CD4-positive, alpha-beta T cell (primary cell): ENCODE results near the gene SLC27A1. TPM values are rescaled to one million over a fixed set of nuclear protein-coding genes. Genes with fewer than 3 reads are reported as not detected.

Experiments
- ATAC-seq: fragments of 200-7000 bp; cut with Tn5 transposase; one replicate; pipeline ENCODE4 v1.10.0; 2022; ENCODE audit warnings: mild to moderate bottlenecking; ENCODE audit not compliant: poor library complexity
- CTCF ChIA-PET: fragments of 350-600 bp; sonication (Branson Sonifier 250); formaldehyde crosslinking; loops from one replicate; lab custom pipeline; 2021; ENCODE audit warnings: antibody characterized with exemption, inconsistent platforms; lab: Charles Lee
- POLR2A ChIA-PET: fragments of 350-600 bp; sonication (Branson Sonifier 250); formaldehyde crosslinking; loops from one replicate; lab custom pipeline; 2021; ENCODE audit warnings: antibody characterized with exemption, inconsistent platforms; lab: Charles Lee
- DNase-seq, 14 experiments: peaks; one replicate each; pipeline ENCODE4 v3.0.0-alpha.2; 2013 to 2020; ENCODE audit warnings: mixed read lengths in 2 of 14
- H3K27ac ChIP-seq, 2 donors: one replicate each; pipeline versions ENCODE4 v1.5.1 to v1.7.0; 2013; ENCODE audit warnings: low read length in 2 of 2, low read depth in 1 of 2, mild to moderate bottlenecking in 1 of 2
- H3K27me3 ChIP-seq, 2 experiments: 1 replicate in 1 of 2; 2 replicates in 1 of 2; pipeline versions ENCODE4 v1.6.1 to v1.7.0; 2013; ENCODE audit warnings: low read length in 2 of 2, control low read depth in 1 of 2, mild to moderate bottlenecking in 1 of 2, moderate library complexity in 1 of 2; ENCODE audit not compliant: insufficient read depth in 2 of 2, control insufficient read depth in 1 of 2
- H3K36me3 ChIP-seq: one replicate; pipeline ENCODE4 v1.6.1; 2013; ENCODE audit warnings: low read length, control low read depth; ENCODE audit not compliant: insufficient read depth
- H3K4me1 ChIP-seq: one replicate; pipeline ENCODE4 v1.6.1; 2013; ENCODE audit warnings: low read length, control low read depth; ENCODE audit not compliant: insufficient read depth
- H3K4me3 ChIP-seq: one replicate; pipeline ENCODE4 v1.5.1; 2013; ENCODE audit warnings: mild to moderate bottlenecking, low read length, moderate library complexity
- H3K9me3 ChIP-seq, 2 experiments: 1 replicate in 1 of 2; 2 replicates in 1 of 2; pipeline versions ENCODE4 v1.6.1 to v1.7.0; 2013; ENCODE audit warnings: low read length in 2 of 2, mild to moderate bottlenecking in 2 of 2, control low read depth in 1 of 2, moderate library complexity in 1 of 2; ENCODE audit not compliant: control insufficient read depth in 1 of 2, insufficient read depth in 1 of 2
- H3K27ac Mint-ChIP-seq: one replicate; pipeline ENCODE4 v1.8.0; 2020; ENCODE audit warnings: mixed read lengths
- H3K27me3 Mint-ChIP-seq: one replicate; pipeline ENCODE4 v1.8.0; 2021; ENCODE audit warnings: mixed read lengths
- H3K36me3 Mint-ChIP-seq: one replicate; pipeline ENCODE4 v1.8.0; 2021; ENCODE audit warnings: low read depth, mixed read lengths
- H3K4me1 Mint-ChIP-seq: one replicate; pipeline ENCODE4 v1.8.0; 2021; ENCODE audit warnings: low read depth, mixed read lengths
- H3K4me3 Mint-ChIP-seq: one replicate; pipeline ENCODE4 v1.8.0; 2020; ENCODE audit warnings: mild to moderate bottlenecking, mixed read lengths
- H3K9me3 Mint-ChIP-seq: one replicate; pipeline ENCODE4 v1.8.0; 2020; ENCODE audit warnings: mixed read lengths
- CTCF ChIP-seq: fragments of 200-600 bp; IDR thresholded peaks from one replicate; pipeline ENCODE4 v1.8.0; 2022; ENCODE audit warnings: antibody characterized with exemption, mild to moderate bottlenecking
- intact Hi-C, 2 experiments: fragments of 100-400 bp; cut with DNase I in 1 of 2; cut with micrococcal nuclease in 1 of 2; formaldehyde crosslinking; loops; one replicate each; pipeline versions ENCODE4 v1.15.1 to v1.9.0; 2023 to 2025; cut with DNase I, micrococcal nuclease
- total RNA-seq, 174 experiments: library from RNA in 2 of 174; stranded (reverse) in 2 of 174; gene quantifications; one replicate each; pipeline ENCODE4 v1.2.3 and lab custom pipeline; 2021 to 2026

The SLC27A1 gene
- total RNA-seq, 2 experiments from 2014 or later: 3.0 TPM

- H3K9me3 ChIP-seq: no peaks in the 10 kb centered on the region
- H3K27me3 Mint-ChIP-seq: peaks cover 3% of the 10 kb centered on the region
- peaks cover 24% of the 10 kb centered on the region for H3K4me1 Mint-ChIP-seq
- intact Hi-C loops: loop anchor here (1.0 to 5.0 kb wide), 7 partner anchors 43 to 394 kb away; partner anchors contain the start of genes BABAM1 (in 1 of the 2), CCDC194 (in 1 of the 2), HAUS8 (in 1 of the 2) and MVB12A (in 1 of the 2)
- H3K27me3 ChIP-seq: no peaks in the 10 kb centered on the region
- H3K4me1 ChIP-seq: peaks cover 36% of the 10 kb centered on the region
- peak overlapping the region; percentile 34 for H3K27ac Mint-ChIP-seq
- H3K4me3 Mint-ChIP-seq: peak overlapping the region; percentile 87
- H3K4me3 ChIP-seq: peak overlapping the region; percentile 88
- peak overlapping the region; percentile 13 to 68 for H3K27ac ChIP-seq
- CTCF ChIA-PET: no interaction called here
- TF ChIP-seq CTCF: no peak
- H3K9me3 Mint-ChIP-seq: no peaks in the 10 kb centered on the region
- H3K36me3 Mint-ChIP-seq: peaks cover 4% of the 10 kb centered on the region
- POLR2A ChIA-PET: interaction anchor here (0.7 to 1.0 kb wide), 2 partner anchors 105 to 391 kb away, joined by 3 to 6 read pairs; partner anchors contain the start of gene RPL18A
- DNase-seq (no peak), ATAC-seq (no peak)
- no peaks in the 10 kb centered on the region for H3K36me3 ChIP-seq
Measured at GRCh38 chr19:17468302-17469091, 1.8 kb upstream of the SLC27A1 start.

GRCh38 chr19:17469092-17469480, 1.2 kb upstream of the SLC27A1 start:
- Histone ChIP-seq H3K4me3 (peak overlapping the region; percentile 88), H3K36me3 (no peaks in the 10 kb centered on the region), H3K9me3 (no peaks in the 10 kb centered on the region), H3K27ac (peak overlapping the region; percentile 35 to 68), H3K4me1 (peaks cover 36% of the 10 kb centered on the region), H3K27me3 (no peaks in the 10 kb centered on the region)
- Mint-ChIP-seq H3K27me3 (peaks cover 3% of the 10 kb centered on the region), H3K4me1 (peaks cover 24% of the 10 kb centered on the region), H3K27ac (peak overlapping the region; percentile 34), H3K4me3 (peak overlapping the region; percentile 87), H3K36me3 (peaks cover 4% of the 10 kb centered on the region), H3K9me3 (no peaks in the 10 kb centered on the region)
- ChIA-PET CTCF (no interaction called here), POLR2A (interaction anchor here (1.0 kb wide), 1 partner anchor 390 kb away, joined by 6 read pairs; the partner anchor contains the start of gene RPL18A)
- no peak for TF ChIP-seq CTCF
- ATAC-seq: no peak
- peak in 4 of 14 experiments; percentile 12 to 37 (median 20) for DNase-seq
- intact Hi-C loops: loop anchor here (1.0 to 5.0 kb wide), 7 partner anchors 42 to 394 kb away; partner anchors contain the start of genes BABAM1 (in 1 of the 2), CCDC194 (in 1 of the 2), HAUS8 (in 1 of the 2) and MVB12A (in 1 of the 2)

GRCh38 chr19:17469481-17470067, 750 bp upstream of the SLC27A1 start:
- Mint-ChIP-seq H3K4me3 (peak overlapping the region; percentile 87), H3K9me3 (no peaks in the 10 kb centered on the region), H3K4me1 (peaks cover 24% of the 10 kb centered on the region), H3K27ac (peak overlapping the region; percentile 34), H3K36me3 (peaks cover 4% of the 10 kb centered on the region), H3K27me3 (peaks cover 3% of the 10 kb centered on the region)
- CTCF ChIA-PET: no interaction called here
- Histone ChIP-seq H3K9me3 (no peaks in the 10 kb centered on the region), H3K4me1 (peaks cover 36% of the 10 kb centered on the region), H3K4me3 (peak overlapping the region; percentile 88), H3K27me3 (no peaks in the 10 kb centered on the region), H3K27ac (peak overlapping the region; percentile 57 to 75), H3K36me3 (no peaks in the 10 kb centered on the region)
- TF ChIP-seq CTCF: no peak
- peak; percentile 87 to 98 (median 94) for DNase-seq
- intact Hi-C loops: loop anchor here (1.0 to 5.0 kb wide), 8 partner anchors 42 to 395 kb away; partner anchors contain the start of genes BABAM1 (in 1 of the 2), CCDC194 (in 1 of the 2), HAUS8 (in 1 of the 2) and MVB12A (in 1 of the 2)
- peak; percentile 88 for ATAC-seq
- POLR2A ChIA-PET: interaction anchor here (1.0 to 2.1 kb wide), 4 partner anchors 26 to 390 kb away, joined by 3 to 14 read pairs (median 6); partner anchors contain the start of genes MVB12A, PGLS and RPL18A
